ENCODE measurements around the gene HPCA. TPM values are rescaled to one million over a fixed set of nuclear protein-coding genes. Genes with fewer than 3 reads are reported as not detected.

Gene HPCA
- not detected in 2 replicates for total RNA-seq

GRCh38 chr1:32886004-32886827 lies at the start of gene HPCA:
HPCA (plus strand) TSS chr1:32886491; CDS start chr1:32888899, 2,408 bp downstream.

GRCh38 chr1:32870615-32871363 lies 15.5 kb upstream of the HPCA start, which contains the start of gene FNDC5:
FNDC5 (minus strand) TSS chr1:32870912.

GRCh38 chr1:32900956-32901822 lies 14.9 kb downstream of the HPCA start, which contains the start of gene TMEM54:
TMEM54 (minus strand) TSS chr1:32901389; CDS start chr1:32901238, 151 bp downstream.

Other genes with a start within 250 kb of the HPCA start
- gene ZBTB8OS, start 235.9 kb upstream of the HPCA start, total RNA-seq: 31.7 and 34.5 TPM in 2 replicates
- 180 and 207 TPM in 2 replicates for gene RBBP4, start 235.3 kb upstream of the HPCA start, total RNA-seq
- 13.9 and 18.1 TPM in 2 replicates for gene SYNC, start 183.7 kb upstream of the HPCA start, total RNA-seq
- gene YARS1, start 69.1 kb upstream of the HPCA start, total RNA-seq: 53.0 and 55.7 TPM in 2 replicates
- 15.6 and 18.3 TPM in 2 replicates for gene S100PBP, start 68.8 kb upstream of the HPCA start, total RNA-seq
- under 0.01 and 0.17 TPM in 2 replicates for gene FNDC5, start 15.6 kb upstream of the HPCA start, total RNA-seq
- gene TMEM54, start 14.9 kb downstream of the HPCA start, total RNA-seq: 9.1 and 10.2 TPM in 2 replicates
- 10.7 and 12.1 TPM in 2 replicates for gene RNF19B, start 78.3 kb downstream of the HPCA start, total RNA-seq
- gene AK2, start 150.4 kb downstream of the HPCA start, total RNA-seq: 69.0 and 74.4 TPM in 2 replicates
- 0.54 and 2.3 TPM in 2 replicates for gene AZIN2, start 194.7 kb downstream of the HPCA start, total RNA-seq

Data from dermis lymphatic vessel endothelial cell (primary cell).